HG03575 (cell line): ENCODE measurements around the gene CHRNB4.
"Not testable (repeated sequence)": the region's sequence is repeated elsewhere in the genome, so short reads cannot be mapped to it uniquely, and the experiment has no call there.

Experiments used
- ATAC-seq: cut with Tn5 transposase; IDR thresholded peaks from one replicate; pipeline ENCODE4 v1.9.1; 2021; ENCODE audit not compliant: unreplicated experiment, insufficient number of reproducible peaks, low FRiP score; ENCODE audit errors: extremely low read depth

CHRNB4 gene, protein sequence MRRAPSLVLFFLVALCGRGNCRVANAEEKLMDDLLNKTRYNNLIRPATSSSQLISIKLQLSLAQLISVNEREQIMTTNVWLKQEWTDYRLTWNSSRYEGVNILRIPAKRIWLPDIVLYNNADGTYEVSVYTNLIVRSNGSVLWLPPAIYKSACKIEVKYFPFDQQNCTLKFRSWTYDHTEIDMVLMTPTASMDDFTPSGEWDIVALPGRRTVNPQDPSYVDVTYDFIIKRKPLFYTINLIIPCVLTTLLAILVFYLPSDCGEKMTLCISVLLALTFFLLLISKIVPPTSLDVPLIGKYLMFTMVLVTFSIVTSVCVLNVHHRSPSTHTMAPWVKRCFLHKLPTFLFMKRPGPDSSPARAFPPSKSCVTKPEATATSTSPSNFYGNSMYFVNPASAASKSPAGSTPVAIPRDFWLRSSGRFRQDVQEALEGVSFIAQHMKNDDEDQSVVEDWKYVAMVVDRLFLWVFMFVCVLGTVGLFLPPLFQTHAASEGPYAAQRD

DNA sequence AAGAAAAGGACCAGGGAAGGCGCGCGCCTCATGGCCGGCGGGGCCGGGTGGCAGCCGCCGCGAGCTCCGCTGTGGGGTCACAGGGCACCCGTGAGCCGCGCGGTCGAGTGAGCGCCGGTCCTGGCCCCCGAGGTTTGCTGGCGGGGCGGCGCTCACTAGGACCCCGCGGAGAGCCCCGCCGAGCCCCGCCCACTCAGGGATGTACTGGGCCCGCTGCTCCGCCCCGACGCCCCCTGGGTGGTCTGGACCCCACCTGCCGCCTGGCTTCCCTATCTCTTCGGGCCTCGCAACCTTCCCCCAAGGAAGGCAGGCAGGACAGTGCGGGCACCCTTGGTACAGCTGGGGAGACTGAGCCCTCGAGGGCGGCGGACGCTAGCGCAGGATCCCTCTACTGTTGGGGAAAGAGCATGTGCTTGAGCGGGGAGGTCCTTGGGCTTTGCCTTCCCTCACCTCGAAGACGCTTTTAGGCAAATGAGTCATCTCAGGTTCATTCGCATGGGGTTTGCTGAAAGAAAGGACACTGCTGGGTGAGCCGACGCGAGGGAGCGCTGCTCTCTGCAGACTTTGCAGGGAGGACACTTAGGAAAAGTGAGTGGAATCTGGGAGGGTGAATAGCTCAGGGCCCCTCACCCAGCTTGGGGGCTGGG is at the start of gene CHRNB4:
CHRNB4 (minus strand) TSS at position 109 of the 647 bp plus-strand sequence; CDS start at position 32, 77 bp downstream.
- ATAC-seq: no peak

DNA sequence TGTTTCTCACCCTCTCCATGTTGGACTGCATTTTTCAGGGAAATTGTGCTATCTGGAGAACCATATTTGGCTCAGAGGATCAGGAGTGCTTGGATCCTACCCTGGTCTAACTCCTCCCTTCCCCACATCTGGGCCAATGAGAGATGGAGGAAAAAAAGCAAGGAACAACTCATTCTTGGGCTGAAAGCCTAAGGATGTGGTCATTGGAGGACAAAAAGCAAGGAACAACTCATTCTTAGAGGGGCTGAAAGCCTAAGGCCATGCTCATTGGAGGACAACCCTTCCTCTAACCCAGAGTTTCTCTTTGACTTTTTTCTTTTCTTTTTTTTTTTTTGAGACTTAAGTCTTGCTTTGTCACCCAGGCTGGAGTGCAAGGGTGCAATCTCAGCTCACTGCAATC is 48.6 kb upstream of the CHRNB4 start:
- ATAC-seq: no peak

GRCh38 chr15:78685925-78686324 is 44.9 kb upstream of the CHRNB4 start:
- no peak for ATAC-seq

DNA sequence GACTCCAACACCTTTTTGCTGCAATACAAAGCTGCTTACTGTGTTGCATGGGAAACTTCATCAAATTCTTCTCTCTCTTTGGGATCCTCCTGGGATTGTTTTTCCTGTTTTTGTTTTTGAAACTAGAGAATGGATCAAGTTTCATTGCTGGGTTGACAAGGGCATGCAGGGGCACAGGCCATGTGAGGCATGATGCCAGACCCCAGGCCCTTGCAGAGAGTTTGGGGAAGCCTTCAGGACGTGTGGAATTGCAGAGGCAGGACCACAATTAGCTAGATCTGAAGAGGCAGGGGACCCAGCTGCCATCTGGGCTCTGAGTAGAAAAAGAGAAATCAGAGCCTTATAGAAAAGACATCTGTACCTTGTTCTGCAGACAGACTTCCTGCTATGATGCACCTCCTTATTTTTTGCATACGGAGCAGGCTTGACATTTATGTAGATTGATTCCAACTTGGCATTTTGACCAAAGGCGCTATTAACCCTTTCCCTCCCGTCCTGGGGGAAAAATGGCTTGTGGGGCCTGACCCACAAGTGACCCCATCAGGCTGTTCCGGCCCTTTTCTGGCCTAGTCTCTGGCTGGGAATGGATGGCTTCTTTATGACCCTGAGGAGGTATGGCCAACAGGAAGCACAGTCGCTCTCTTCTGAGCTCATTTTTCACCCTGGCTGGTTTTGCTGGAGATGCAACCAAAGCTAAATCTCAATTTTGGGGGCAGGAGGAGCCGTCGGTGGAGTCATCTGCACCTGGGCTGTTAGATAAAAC is 44.3 kb upstream of the CHRNB4 start:
- no peak for ATAC-seq

GRCh38 chr15:78684657-78685056 is 43.6 kb upstream of the CHRNB4 start:
- no peak for ATAC-seq

DNA sequence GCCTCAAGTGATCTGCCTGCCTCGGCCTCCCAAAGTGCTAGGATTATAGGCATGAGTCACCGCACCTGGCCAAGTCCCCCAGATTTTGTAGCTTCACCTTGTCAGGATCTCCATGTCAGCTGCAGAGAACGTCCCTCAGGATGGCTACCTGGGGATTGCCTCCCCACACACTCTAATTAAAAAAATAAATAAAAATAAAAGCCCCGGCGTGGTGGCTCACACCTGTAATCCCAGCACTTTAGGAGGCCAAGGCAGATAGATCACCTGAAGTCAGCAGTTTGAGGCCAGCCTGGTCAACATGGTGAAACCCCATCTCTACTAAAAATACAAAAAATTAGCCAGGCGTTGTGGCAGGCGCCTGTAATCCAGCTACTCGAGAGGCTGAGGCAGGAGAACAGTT is 42.6 kb upstream of the CHRNB4 start:
- not testable (repeated sequence) for ATAC-seq

DNA sequence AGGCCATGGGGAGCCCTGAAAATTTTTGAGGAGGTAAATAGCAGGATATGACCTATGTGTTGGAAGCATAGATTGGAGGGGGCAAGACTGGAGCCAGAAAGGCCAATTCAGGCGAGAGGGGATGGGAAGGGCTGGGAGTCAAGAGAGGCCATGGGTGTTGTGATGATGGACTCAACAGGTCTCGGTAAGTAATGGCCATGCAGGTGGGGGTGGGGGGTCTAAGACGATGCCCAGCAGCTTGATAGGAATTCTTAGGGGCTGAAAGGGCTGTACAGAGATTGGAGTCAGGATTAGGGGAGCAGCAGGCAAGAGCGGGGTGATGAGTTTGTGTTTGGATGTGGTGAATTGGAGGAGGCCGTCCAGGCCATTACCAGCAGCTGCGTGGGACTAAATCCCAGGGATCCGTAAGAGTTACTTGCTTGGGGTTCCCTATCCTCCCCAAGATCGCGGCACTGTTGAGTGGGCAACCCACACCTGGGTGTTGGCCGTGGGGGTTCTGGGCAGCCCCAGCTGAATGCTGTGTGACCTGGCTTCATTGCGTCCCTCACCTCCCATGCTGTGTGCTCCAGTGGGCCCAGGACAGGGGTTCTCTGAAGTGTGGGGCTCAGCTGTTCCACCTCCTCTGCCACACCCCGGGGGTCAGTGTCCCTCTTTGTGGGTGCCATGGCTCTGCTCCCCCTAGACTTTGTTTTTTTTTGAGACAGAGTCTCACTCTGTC is 41.8 kb upstream of the CHRNB4 start:
- no peak for ATAC-seq

DNA sequence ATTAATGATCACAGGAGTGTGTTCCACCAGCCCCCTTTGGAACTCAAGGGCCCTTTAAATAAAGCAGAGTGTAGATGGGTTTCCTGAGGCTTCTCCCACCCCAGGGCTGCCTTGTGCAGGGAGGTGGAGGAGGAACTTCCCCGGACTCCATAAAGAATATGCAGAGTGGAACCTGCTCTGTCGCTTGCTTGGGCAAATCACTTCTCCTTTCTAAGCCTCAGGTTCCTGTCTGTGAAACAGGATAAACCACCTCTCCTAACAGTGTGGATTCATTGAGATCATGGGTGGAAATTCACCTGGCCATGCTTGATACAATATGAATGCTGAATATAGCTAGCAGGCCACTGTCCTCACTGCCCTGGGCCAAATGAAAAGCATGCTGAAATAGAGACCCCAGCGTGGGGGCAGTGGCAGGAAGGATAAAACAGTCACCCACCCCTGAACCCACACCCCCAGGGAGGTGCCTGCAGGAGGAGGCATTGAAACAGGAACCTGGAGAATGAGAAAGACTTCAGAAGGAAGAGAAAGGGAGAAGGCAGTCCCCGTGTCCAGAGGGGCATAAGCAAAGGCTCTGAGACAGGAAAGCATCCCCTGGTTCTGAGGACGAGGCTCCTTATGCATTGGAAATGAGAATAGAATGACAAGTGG is 41.1 kb upstream of the CHRNB4 start:
- ATAC-seq: no peak

DNA sequence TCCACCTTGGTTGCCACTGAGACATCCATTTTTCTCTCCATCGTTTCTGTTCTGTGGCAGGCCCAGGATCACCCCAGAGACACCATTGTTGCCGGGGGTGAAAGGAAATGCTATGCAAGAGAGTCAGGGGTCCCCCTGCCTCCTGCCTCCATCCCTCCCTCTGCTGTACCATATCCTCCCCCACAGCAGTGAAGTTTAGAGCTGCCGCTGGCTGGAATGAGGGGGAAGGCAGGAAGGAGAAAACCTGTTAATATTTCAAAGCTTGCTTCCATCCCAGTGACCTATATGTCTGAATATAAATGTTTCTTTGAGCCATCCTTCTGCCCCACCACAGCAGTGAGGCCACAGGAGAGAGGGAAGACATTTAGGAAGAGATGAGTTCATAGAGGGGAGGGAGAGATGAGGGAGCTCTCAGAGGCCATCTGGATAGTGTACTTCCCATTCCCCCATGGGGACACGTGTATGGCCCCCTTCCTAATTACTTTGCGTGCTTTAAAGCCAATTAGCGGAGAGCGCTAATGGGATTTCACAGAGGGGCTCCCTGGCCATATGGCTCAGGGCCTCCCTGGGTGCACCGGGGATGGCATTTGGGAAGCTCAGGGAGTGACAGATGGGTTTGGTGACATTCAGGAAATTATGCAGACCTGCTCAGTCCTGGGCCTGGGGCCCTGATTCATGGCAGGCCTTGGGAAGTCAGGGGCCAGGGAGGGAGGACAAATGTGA is 40.4 kb upstream of the CHRNB4 start:
- ATAC-seq: no peak

- no peak for ATAC-seq
Observed at GRCh38 chr15:78680431-78681075, 39.5 kb upstream of the CHRNB4 start.

GRCh38 chr15:78679089-78679511 is 38.1 kb upstream of the CHRNB4 start:
- ATAC-seq: no peak

GRCh38 chr15:78676424-78677110 is 35.6 kb upstream of the CHRNB4 start:
- ATAC-seq: no peak

DNA sequence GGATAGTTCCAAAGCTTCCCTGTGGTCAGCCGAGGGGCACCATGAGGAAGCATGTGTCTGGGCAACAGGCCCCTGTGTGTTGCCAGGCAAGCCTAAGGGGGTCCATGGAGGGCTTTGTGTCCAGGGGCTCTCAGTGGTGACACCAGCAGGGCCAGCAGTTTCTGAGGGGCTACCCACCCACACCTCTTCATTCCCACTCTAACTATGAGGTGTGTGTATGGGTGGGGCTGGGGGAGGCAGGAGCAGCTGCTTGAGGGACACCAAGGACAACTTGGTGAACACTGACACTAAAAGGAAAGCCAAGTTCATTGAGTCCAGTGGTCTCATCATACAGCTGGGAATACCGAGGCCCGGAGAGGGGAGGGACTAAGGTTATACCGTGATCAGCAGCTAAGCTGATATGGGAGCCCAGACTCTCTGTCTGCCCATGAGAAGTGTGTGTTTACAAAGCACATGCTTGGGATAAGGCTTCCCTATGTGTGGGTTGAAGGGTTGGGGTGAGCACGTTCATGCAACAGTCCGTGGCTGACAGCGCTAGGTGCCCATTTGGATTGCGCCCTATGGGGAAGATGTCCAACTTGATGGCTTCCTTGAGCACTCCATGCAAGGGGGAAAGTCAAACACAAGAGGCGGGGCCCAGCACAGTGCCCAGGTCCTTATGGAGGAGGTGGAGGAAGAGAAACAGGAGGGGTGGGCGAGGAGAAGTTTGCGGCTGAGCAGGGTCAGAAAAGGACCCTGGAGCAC is 34.8 kb upstream of the CHRNB4 start:
- ATAC-seq: no peak

DNA sequence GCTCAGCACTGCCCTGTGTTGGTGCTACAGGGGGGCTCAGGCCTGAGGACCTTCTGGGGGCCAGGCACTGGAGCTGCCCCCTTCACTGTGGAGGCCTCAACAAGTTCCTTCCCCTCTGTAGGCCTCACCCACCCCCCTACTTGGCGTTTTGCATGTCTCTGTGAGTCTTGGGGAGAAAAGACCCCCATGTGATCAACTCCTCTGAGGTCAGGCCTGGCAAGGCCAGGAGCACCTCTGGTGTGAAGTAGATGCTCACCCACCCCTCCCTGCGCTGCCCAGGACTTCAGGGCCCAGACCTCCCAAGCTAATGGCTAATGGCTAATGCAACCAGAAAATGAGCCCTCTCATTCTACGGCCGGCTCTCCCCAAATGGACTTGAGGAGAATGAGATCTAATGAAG is 34.2 kb upstream of the CHRNB4 start:
- ATAC-seq: no peak

DNA sequence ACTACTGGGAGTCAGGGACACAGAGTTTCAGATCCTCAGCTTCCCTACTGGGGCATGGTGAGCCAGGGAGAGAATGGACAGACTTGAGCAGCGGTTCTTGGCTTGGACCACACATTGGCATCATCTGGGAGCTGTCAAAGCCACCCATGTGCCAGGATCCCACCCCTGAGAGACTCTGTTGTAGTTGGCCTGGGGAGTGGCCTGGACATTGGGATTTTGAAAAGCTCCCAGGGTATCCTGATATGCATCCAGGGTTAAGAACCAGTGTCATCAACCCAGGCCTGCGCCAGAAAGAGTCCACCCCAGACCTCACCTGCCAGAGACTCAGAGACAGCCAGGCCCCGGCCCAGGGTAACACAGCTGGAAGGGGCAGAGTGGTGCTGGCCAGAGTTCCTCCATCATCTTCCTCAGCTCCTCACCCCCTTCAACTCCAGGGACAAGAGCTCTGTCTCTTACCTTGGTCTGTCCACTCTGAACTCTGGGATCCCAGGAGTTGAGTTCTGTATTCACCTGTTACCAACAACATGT is 33.0 kb upstream of the CHRNB4 start:
- ATAC-seq: no peak

DNA sequence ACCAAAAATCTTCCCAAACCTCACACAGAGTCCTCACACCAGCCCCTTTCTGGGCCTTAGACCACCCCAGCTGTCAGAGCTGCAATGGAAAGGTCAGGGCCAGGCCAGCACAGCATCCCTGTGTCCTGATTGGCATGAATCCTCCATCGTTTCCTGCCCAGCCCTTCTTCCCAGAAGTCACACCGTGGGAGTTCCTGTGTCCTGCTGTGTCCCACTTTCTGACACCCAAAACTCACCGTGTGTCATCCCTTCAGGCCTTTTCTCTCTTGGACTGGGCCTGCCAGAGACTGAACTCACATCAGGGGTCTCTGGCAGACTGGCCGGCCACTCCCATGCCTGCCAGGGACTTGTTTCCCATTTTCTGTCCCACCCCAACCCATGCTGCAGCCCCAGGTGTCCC is 32.5 kb upstream of the CHRNB4 start:
- no peak for ATAC-seq
